HepG2 (cell line): ENCODE data around the gene NSMF. TPM values are rescaled to one million over a fixed set of nuclear protein-coding genes. Genes with fewer than 3 reads are reported as not detected.
A peak's percentile ranks its signal among the peaks of the same experiment; 100 is the strongest.

Source experiments
- GABPB1 ChIP-seq: IDR thresholded peaks from 2 replicates; pipeline ENCODE4 v1.6.1; 2016; ENCODE audit warnings: mild to moderate bottlenecking, missing genetic modification reagents, moderate library complexity, missing compliant biosample characterization
- HDAC1 ChIP-seq: sonication (generic); formaldehyde crosslinking; IDR thresholded peaks from 2 replicates; pipeline ENCODE4 v1.5.1; 2020; ENCODE audit warnings: mild to moderate bottlenecking, missing genetic modification reagents
- HNRNPK ChIP-seq: fragments of 200-400 bp; formaldehyde crosslinking; IDR thresholded peaks from 2 replicates; pipeline ENCODE4 v1.6.1; 2018; ENCODE audit warnings: low read length, low read depth, moderate library complexity, mild to moderate bottlenecking; ENCODE audit not compliant: poor library complexity, severe bottlenecking
- ISL2 ChIP-seq: sonication (generic); formaldehyde crosslinking; IDR thresholded peaks from 2 replicates; pipeline ENCODE4 v1.5.0; 2020; ENCODE audit warnings: missing genetic modification reagents
- MXI1 ChIP-seq: IDR thresholded peaks from 3 replicates; pipeline ENCODE4 v1.6.1; 2012; ENCODE audit warnings: low read depth, low read length, inconsistent platforms, borderline replicate concordance
- NCOR1 ChIP-seq: fragments of 200-600 bp; sonication (generic); IDR thresholded peaks from 2 replicates; pipeline ENCODE4 v1.7.0; 2017; ENCODE audit warnings: antibody characterized with exemption, low read length, borderline replicate concordance
- POGK ChIP-seq: sonication (generic); formaldehyde crosslinking; conservative IDR thresholded peaks from 2 replicates; pipeline ENCODE4 v1.8.0; 2022; ENCODE audit warnings: mild to moderate bottlenecking, moderate library complexity, missing genetic modification reagents
- RBFOX2 ChIP-seq: fragments of 200-400 bp; formaldehyde crosslinking; IDR thresholded peaks from 2 replicates; pipeline ENCODE4 v1.6.1; 2017; ENCODE audit warnings: low read depth, mild to moderate bottlenecking, low read length
- TCF12 ChIP-seq, 2 experiments: fragments of 450-650 bp in 1 of 2; sonication (generic) in 1 of 2; formaldehyde crosslinking in 1 of 2; IDR thresholded peaks; 2 replicates each; pipeline versions ENCODE4 v1.6.1 to v1.8.0; 2017 to 2022; ENCODE audit warnings: antibody characterized with exemption in 1 of 2, mild to moderate bottlenecking in 1 of 2, missing genetic modification reagents in 1 of 2, moderate library complexity in 1 of 2
- TFAP4 ChIP-seq: sonication (generic); IDR thresholded peaks from 2 replicates; pipeline ENCODE4 v1.6.1; 2016; ENCODE audit warnings: low read depth, borderline replicate concordance
- ZNF280B ChIP-seq: sonication (generic); formaldehyde crosslinking; IDR thresholded peaks from 2 replicates; pipeline ENCODE4 v1.5.0; 2020; ENCODE audit warnings: missing genetic modification reagents, mild to moderate bottlenecking, borderline replicate concordance
- ZNF329 ChIP-seq: sonication (generic); formaldehyde crosslinking; IDR thresholded peaks from 2 replicates; pipeline ENCODE4 v1.9.0; 2021; ENCODE audit warnings: low read depth, mild to moderate bottlenecking, missing genetic modification reagents
- ZNF44 ChIP-seq: sonication (generic); formaldehyde crosslinking; IDR thresholded peaks from 2 replicates; pipeline ENCODE4 v1.5.1; 2020; ENCODE audit warnings: mild to moderate bottlenecking, missing genetic modification reagents
- ZNF546 ChIP-seq: sonication (generic); formaldehyde crosslinking; conservative IDR thresholded peaks from 2 replicates; pipeline ENCODE4 v1.8.1; 2023; ENCODE audit warnings: mild to moderate bottlenecking, missing genetic modification reagents
- ZNF703 ChIP-seq: sonication (generic); formaldehyde crosslinking; IDR thresholded peaks from 2 replicates; pipeline ENCODE4 v1.5.1; 2020; ENCODE audit warnings: missing genetic modification reagents, mild to moderate bottlenecking, moderate library complexity, borderline replicate concordance
- ZNF737 ChIP-seq: sonication (generic); formaldehyde crosslinking; IDR thresholded peaks from 2 replicates; pipeline ENCODE4 v1.5.0; 2020; ENCODE audit warnings: missing genetic modification reagents, mild to moderate bottlenecking, borderline replicate concordance
- ZNF740 ChIP-seq: sonication (generic); formaldehyde crosslinking; IDR thresholded peaks from 2 replicates; pipeline ENCODE4 v1.4.0; 2020; ENCODE audit warnings: missing genetic modification reagents
- ZNF850 ChIP-seq: sonication (generic); formaldehyde crosslinking; conservative IDR thresholded peaks from 2 replicates; pipeline ENCODE4 v1.9.0; 2021; ENCODE audit warnings: mild to moderate bottlenecking, missing genetic modification reagents
- polyA plus RNA-seq, 8 experiments: library from polyadenylated mRNA; depleted of rRNA in 3 of 8; stranded (reverse) in 7 of 8; unstranded in 1 of 8; fragments of >200 nt; fragmentation: Illumina TruSeq in 4 of 8; extraction: Trizol in 4 of 8; gene quantifications; 2 replicates each; pipeline versions ENCODE4 v1.2.1 to v1.2.3, GENCODE V29; 2011 to 2016; ENCODE audit warnings: low read depth in 4 of 8, missing spikeins in 1 of 8, mixed read lengths in 1 of 8; ENCODE audit not compliant: insufficient read depth in 1 of 8
- total RNA-seq, 5 experiments: library from RNA; depleted of rRNA; stranded (reverse); fragments of >200 nt; fragmentation: Illumina TruSeq; extraction: Trizol; gene quantifications; 2 replicates each; pipeline ENCODE4 v1.2.3, GENCODE V29; 2016; ENCODE audit warnings: low read depth in 1 of 5

The NSMF gene
- total and polyA plus RNA-seq, 2 of the 13 experiments (the other 11 are each of a cell fraction or from before 2014, with no cell fraction given) = 44.3 to 183 TPM

GRCh38 chr9:137458194-137459151 lies 661 bp downstream of the NSMF start (continued):
- TF ChIP-seq TCF12 (IDR thresholded peaks at IDR 0.05) (no peak), TCF12 (CRISPR knock-in tag; IDR thresholded peaks at IDR 0.05) (no peak), POGK (CRISPR knock-in tag) (0 out of 2 replicates have a peak, but pooled peaks have one; percentile 50), ZNF737 (no peak), ZNF44 (CRISPR knock-in tag) (no peak), ISL2 (CRISPR knock-in tag) (0 out of 2 replicates have a peak, but pooled peaks have one; percentile 1), ZNF546 (CRISPR knock-in tag) (peak; percentile 60; the same call in 1 of the 2 replicates), ZNF740 (CRISPR knock-in tag) (peak; percentile 42; the same call in 1 of the 2 replicates), ZNF280B (CRISPR knock-in tag) (no peak), RBFOX2 (peak; percentile 58; the same call in 1 of the 2 replicates), TFAP4 (no peak), ZNF850 (CRISPR knock-in tag) (0 out of 2 replicates have a peak, but pooled peaks have one; percentile 17), HDAC1 (CRISPR knock-in tag) (peak; percentile 46; the same call in 1 of the 2 replicates), MXI1 (0 out of 3 replicates have a peak, but pooled peaks have one; percentile 41), GABPB1 (peak; percentile 18; the same call in 1 of the 2 replicates), HNRNPK (peak; percentile 51), NCOR1 (no peak), ZNF329 (CRISPR knock-in tag) (peak; percentile 15; the same call in 1 of the 2 replicates), ZNF703 (CRISPR knock-in tag) (0 out of 2 replicates have a peak, but pooled peaks have one; percentile 3)
